DMS 273 treated with DMSO at 0.1 percent for 48 hours (cell line): Measurements from ENCODE around the gene SPPL3.
"Not testable (repeated sequence)": the region's sequence is repeated elsewhere in the genome, so short reads cannot be mapped to it uniquely, and the experiment has no call there.

ENCODE experiments used
- DNase-seq: peaks from one replicate; lab custom pipeline; 2025; lab: John Stamatoyannopoulos, UW

The SPPL3 gene

DNA sequence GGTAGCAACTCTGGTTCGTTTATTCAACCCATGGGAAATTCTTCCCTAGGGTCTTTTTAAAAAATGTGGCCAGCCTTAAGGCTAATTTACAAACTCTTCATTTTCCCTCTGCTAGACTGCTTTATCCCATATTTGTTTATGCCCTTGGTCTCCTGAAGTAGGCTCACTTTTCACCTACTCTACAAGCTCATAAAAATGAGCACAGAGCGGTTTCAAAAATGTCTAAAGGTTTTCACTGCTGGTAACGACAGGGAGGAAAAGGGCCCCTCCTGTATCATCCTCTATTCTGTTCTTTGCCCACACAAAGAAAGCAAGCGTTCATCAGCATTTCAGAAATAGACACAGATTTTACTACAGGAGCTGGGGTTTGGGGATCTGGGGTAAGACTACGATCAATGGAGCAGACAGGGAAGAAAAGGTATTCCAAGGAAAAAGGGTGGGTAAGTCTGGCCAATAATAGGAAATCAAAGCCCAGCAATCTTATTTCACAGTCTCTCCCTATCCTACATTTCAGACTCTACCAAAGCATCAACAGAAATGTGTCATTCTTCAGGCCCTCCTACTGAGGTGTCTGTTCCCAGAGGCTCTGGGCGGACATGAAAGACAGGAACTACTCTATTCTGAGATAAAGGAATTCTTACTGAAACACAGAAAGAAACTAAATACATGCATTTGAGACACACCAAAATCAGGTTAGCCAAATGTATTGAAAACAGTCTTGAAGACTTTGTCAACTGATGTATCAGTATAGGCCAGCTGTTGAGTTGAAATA lies 86.4 kb downstream of the SPPL3 start:
- DNase-seq = no peak

DNA sequence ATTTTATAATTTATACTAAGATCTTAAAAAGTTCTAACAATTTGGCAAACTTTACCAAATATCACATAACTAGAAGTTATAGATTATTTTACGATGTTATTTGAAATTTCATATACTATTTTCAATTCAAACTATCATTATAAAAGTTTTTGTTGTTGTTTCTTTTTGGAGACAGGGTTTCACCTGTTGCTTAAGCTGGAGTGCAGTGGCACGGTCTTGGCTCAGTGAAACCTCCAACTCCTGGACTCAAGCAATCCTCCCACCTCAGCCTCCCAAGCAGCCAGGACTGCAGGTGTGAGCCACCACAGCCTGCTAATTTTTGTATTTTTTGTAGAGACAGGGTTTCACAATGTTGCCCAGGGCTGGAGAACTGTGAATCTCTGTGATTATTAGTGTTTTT lies 87.8 kb downstream of the SPPL3 start:
- DNase-seq = no peak

DNA sequence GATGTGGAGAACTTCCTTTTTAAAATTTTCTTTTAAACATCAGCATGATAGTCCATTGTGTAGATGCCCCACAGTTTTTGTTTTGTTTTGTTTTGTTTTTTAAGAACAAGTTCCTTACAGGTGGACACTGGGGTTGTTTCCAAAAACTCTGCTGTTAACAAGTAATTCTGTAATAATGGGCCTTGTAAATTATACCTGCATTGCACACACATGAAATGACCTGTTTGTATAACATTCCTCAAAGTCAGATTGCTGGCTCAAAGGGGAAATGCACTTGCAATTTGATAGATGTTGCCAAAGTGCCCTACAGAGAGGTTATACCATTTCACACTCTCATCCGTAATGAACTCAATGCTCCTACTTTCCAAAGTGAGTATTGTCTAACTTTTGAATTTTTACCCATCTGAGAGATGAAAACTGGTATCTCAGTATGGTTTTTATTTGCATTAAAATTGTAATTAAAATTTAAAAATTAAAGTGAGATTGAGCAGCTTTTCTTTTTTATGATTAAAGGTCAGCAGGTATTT lies 89.2 kb downstream of the SPPL3 start:
- no peak for DNase-seq

DNA sequence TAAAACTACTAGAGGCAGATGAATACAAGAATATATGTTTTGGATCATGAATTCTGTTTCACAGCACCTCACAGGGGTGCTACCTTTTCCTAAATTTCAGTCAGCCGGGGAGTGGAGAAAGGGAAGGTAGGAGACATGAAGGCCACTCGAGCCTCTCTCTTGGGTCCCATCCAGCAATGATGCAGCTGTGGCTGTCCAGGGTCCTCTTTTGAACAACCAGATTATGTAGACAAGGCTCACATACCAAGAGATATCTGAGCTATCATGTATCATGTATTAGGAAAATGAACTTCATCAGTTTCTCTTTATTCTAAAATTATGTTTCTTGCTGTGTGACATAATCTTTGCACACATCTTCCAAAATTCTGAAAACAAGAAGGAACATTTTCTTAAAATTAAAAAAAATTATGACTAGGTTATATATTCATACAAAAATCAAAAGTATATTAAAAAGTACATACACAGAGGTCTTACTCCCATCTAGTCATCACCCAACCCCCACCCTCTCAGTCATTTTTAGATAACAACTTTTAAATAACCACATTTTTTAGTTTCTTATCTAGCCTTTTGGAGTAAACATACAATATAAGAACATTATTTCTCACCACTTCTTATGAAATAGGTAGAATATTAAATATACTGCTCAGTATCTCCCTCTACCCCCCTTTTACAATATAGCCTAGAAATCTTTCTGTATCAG lies 89.8 kb downstream of the SPPL3 start:
- no peak for DNase-seq

DNA sequence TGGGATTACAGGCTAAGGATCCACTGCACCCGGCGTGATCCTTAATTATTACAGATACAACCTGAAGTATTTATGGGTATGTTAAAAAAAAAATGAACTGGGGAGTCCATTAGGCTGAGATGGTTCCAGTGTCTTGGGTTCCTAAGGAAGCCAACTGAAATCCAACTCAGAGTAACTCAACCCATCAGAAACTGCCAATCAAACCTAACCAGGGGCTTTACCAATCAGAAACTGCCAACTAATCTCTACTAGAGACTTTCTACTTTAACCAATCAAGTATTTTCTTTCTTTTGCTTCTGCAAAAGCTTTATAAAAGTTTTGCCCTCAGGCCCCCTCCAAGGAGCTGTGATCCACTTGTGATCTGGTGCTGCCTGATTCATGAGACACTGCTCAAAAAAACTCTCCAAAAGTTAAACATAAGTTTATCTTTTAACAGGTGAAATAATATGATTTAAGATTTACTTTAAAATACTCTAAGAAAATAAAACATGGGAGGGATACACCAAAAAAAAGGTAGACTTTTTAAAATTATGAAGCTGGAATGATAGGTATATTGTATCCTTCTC lies 90.5 kb downstream of the SPPL3 start:
- DNase-seq = no peak

DNA sequence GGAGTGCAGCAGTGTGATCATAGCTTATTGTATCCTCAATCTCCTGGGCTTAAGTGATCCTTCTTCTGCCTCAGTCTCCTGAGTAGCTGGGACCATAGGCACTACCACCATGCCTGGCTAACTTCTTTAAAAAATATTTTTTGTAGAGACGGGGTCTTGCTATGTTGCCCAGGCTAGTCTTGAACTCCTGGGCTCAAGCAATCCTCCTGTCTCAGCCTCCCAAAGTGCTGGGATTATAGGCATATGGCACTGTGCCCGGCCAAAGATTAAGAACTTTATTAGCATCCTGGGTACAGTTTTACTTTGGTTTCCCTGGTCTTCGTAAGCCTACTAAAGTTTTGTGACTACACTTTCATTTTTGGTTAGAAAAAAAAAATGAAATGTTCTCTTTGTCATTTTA lies 94.1 kb downstream of the SPPL3 start:
- no peak for DNase-seq

DNA sequence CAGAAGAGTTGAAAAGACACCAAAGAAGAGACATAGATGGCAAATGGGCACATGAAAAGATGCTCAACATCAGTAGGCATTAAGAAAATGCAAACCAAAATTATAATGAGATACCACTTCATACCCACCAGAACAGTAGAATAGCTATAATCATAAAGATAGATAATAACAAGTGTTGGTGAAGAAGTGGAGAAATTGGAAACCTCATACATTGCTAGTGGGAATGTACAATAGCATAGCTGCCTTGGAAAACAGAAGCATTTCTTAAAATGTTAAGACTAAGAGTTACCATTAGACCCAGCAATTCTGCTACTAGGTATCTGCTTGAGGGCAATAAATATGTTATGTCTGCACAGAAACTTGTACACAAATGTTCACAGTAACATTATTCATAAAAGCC lies 99.7 kb downstream of the SPPL3 start:
- no peak for DNase-seq

DNA sequence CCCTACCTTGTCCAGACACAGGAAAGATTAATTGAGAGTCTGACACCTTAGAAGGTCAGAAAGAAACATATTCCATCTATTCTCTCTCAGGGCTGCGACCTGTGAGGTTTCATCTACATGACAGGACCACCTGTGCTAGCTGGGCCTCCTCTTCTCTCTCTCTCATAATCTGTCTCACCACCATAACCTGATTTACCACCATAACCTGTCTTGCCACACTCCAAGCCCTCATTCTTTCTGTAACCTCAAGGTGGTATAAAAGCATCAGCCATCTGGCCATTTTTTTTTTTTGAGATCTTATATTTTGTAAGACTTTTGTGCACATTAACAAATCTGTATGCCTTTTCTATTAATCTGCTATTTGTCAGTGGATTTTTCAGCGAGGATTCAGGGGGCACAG lies 103.0 kb downstream of the SPPL3 start:
- no peak for DNase-seq

DNA sequence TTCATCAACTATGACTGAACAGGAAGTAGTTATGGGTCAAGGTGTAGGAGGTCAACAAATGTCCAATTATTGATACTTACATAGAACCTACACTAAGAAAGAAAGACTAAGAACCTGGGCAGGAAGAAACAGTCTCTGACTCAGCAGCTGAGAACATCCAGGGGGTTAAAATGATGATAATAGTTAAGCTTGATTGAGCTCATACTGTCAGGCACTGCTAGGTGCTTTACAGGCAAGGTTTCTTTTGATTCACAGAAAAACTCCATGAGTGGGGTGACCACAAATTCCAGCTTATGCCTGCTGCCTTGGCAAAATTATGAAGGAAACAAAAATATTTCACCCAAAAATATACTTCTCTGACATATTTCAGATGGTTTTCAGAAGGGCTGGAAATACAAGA lies 103.5 kb downstream of the SPPL3 start:
- DNase-seq = no peak

DNA sequence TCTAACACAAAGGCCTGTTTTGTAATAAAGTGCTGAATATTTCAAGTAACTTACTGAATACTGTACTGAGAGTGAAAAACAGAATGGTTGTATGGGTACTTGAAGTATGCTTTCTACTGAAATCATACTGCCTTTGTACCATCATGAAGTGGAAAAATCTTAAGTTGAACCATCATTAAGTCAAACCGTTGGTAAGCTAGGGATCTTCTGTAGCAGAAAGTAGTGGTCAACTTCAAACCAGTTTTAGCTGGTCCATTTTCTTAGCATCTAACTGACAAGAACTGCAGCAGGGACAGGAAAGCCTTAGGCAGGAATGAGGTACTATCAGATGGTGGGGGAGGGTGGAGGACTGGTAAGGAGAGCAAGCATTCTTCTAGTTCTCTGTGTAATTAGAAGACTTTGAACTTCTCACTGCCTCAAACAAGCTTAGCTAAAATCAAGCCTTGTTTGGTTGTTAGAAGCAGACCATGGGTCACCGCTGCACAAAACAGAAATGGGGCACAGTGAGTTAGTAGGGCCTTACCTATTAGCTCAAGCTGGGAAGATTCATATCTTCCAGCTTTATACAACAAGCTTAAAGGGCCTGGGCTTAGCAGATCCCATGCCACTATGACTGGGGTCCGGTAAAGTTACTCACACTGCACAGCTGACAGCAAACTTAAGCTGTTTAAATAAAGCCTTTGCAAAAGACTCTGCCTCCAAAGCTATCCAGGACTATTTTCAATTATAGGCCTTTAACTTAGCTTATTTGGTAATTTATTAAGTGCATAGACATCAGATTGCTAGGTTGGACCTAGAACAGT lies 104.7 kb downstream of the SPPL3 start:
- DNase-seq = no peak

DNA sequence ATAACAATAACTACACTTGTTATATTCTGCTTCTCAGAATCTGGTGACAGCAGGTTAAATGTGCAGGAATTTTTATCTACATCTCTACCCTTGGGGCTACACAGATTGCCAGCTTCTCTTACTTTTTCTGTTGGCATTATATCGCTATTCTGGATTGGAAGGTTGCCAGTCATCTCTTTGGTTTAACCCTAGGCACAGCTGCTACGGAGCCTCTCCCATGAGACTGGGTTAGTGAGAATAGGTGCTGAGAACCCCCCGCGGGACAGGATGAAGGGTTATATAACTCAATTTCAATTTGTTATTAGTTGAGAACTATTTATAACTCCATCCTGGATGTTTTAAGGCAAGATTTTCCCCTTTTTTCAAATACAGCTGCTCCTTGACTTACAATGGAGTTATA lies 105.5 kb downstream of the SPPL3 start:
- no peak for DNase-seq

DNA sequence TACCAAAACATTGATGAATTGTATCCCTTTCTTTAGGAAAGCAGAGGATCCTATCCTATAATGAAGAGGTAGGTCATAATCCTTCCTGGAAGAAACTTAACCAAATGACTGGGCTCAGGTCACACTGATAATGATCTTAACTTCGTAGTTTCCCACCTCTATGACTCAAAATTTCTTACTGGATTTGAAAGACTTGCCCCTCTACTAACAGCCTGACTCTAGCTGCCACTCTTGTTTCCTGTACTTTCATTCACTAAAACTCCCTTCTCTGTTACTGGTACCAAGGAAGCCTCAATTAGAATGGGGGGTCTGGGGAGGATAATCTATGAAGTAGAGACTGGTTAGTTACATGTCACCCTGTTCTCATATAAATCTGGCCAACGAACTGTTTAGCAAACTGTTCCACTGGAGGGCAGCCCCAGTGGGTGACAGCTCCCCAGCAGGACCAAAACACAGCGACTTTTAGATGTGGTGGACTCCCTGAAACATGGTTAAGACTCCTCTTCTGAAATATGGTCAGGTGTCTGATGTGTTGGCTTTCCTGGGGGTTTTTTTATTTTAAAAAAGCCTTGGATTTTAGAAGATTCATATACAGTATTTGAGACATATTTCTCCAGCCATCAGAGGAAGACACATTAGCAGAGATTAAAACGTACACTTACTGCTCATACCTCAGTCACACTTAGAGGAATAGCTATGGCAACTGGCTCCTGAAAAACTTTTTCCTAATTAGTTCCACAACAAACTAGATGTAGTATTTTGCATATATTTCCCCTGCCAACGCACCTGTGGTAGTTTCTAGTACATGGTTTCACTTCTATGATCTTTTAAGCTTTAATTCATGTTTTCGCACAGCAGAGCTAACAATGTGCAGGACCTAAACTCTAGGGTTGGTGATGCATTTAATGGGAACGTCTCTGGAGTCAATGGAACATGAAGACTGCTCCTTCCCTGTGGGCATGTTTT lies 106.2 kb downstream of the SPPL3 start:
- DNase-seq = no peak

DNA sequence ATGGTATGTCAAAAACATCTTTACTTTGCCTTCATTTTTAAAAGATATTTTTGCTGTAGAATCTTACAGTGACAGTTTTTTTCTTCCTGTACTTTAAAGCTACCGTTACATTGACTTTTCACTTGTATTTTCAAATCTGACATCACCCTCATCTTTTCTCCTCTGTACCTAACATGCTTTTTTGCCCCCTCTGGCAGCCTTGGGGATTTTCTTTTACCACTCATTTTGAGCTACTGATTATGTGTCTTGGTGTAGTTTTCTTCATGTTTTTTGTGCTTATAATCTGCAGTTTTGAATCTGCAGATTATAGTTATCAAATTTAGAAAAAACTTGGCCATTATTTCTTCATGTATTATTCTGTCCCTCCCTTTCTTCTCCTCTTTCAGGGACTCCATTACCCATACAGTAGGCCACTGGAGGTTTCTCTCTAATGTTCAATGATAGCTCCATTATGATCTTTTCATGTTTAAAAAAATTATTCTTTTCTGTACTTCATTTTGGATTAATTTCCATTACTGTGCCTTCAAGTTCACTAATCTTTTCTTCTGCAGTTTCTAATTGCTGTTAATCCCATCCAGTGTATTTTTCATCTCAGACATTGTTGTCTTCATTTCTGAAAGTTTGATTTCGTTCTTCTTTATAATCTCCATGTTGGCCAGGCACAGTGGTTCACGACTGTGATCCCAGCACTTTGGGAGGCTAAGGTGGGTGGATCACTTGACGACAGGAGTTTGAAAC lies 108.5 kb downstream of the SPPL3 start:
- DNase-seq = no peak

DNA sequence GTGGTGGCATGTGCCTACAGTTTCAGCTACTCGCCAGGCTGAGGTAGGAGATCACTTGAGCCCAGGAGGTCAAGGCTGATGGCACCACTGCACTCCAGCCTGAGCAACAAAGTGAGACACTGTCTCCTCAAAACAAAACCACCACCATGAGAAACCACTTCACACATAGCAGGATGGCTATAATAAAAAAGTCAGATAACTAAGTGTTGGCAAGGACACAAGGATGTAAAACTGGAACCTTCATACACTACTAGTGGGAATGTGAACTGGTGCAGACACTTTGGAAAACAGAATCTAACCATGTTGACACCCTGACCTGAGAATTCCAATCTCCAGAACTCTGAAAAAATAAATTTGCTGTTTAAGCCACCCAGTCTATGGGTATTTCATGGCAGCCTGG lies 110.8 kb downstream of the SPPL3 start:
- no peak for DNase-seq

DNA sequence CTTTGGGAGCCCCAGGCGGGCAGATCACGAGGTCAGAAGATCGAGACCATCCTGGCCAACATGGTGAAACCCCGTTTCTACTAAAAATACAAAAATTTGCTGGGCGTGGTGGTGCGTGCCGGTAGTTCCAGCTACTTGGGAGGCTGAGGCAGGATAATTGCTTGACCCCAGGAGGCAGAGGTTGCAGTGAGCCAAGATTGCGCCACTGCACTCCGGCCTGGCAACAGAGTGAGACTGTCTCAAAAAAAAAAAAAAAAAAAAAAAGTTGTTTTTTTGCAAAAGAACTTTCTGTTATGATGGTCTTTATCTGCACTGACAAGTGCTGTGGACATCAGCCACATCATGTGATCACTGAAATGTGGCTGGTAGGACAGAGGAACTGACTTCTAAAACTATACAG lies 111.7 kb downstream of the SPPL3 start:
- DNase-seq = not testable (repeated sequence)

DNA sequence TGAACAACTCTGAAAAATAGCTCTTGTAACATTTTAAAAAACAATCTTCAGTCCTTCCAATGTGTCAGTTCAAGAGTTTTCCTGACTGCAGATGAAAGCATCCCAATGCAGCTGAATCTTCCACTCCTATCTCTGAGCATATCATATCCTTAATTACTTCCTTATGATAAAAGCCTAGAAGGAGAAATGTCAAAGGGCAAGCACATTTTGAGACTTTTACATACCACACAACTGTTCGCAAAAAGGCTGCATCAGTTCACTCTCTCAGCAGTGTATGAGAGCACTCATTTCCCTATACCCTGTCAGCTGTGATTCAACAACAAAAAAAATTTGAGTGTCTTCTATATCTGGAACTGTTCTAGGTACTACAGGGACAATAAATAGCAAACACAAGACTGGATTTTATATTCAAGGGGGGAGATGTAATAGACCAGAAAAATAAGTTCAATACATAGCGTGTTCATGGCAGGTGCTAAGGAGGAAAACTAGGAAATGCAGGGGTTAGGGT lies 112.4 kb downstream of the SPPL3 start:
- DNase-seq = no peak

DNA sequence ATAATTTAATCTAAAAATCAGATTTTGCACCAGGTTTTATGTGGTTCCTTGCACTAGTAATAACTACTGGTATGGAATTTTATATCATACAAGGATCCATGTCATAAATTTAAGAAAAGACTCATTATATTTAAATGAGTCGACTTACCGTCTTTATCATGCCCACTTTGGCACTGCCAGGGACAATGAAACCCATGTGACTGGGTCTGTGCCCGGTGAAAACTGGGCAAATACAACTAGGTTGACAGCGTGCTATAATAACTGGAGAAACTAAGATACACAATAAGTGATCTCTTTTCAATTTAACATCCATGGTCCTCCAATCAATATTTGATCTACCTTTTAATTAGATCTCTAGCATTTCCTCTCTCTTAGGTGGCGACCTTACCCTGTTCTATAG lies 114.0 kb downstream of the SPPL3 start:
- DNase-seq = no peak

DNA sequence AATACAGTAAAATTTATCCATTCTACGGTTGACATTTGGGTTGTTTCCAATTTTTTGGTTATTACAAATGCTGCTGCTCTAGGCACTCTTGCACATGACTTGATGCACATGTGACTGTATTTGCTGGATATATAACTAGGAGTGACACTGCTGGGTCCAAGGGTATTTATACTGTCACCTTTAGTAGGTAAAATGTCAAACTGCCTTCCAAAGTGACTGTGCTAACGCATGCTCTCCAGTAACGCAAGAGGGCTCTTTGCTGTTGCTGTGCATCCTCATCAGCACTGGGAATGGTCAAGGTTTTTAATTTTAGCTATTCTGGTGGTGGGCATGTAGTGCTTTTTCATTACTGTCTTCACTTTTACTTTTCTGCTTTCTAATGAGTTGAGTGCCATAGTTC lies 116.3 kb downstream of the SPPL3 start:
- no peak for DNase-seq

DNA sequence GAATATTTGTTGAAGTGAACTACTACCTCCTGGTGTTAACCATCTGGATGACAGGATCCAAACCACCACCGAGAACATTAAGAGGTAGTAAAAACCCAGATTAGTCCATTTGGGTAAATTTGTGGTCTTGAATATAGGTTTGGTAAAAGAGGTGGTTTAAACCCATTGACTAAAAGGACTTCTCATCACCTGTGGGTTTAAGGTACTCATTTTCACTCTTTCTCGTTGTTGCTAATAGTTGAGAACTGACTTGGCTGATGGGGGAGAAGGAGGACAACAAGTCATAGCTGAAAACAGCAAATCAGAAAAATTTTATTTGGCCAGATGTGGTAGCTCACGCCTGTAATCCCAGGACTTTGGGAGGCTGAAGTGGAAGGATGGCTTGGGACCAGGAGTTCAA lies 119.4 kb downstream of the SPPL3 start:
- no peak for DNase-seq

DNA sequence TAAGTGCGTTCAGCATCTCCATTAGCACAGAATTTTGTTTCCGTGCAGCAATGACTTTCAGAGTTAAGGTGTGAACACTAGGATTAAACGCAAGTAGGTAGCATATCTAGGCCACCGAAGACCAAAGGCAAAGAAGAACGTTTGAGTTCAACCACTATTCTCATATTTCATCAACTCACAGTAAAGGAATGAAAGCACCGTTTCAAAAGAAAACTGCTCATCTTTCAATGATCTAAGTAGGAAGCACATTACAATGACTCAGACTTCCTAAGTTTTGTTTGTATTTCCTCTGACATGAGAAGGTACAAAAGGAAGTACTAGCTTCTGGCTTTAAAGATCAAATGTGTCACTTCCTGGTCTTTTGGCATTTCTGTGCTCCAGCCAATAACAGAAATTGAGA lies 121.0 kb downstream of the SPPL3 start:
- no peak for DNase-seq
